Measurements from ENCODE around the gene ADPRH.
"Not testable (repeated sequence)": the region's sequence is repeated elsewhere in the genome, so short reads cannot be mapped to it uniquely, and the experiment has no call there.

Gene ADPRH

DNA sequence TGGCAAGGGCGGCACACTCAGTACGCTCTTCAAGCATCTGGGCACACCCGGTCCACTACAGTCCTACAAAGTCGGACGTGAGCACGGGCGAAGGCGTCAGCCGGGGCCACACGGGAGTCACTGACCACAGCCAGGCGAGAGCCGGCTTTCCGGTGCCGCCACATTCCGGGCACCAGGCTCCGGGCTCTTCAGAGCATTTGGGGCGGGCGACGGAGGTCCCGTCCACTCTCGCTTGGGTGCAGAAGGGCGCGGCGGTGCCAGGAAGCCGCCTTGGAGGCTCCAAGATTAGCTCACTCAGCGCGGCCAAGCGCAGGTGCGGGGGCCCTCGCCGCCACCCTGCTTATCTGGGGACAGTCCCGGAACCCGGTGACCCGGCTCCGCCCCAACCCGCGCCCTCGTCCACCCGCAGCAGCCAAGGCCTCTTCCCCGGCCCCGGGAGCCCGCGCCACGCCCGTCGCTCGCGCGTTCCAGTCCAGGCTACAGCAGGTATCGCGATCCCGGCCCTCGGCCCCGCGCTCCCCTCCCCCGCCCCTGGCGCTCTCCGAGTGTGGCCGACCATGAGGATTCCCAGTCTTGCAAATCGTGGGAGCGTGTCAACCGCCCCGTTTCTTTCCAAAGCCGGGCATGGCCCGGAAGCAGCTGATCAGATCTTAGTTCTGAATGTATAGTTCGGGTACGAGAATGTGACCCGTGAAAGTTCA is at the start of gene ADPRH:
ADPRH (plus strand) TSS at position 127 of the 701 bp plus-strand sequence. CDS start 2,678 bp downstream, outside the sequence.
- peak in 1 of 2 experiments; percentile 13 for DNase-seq

DNA sequence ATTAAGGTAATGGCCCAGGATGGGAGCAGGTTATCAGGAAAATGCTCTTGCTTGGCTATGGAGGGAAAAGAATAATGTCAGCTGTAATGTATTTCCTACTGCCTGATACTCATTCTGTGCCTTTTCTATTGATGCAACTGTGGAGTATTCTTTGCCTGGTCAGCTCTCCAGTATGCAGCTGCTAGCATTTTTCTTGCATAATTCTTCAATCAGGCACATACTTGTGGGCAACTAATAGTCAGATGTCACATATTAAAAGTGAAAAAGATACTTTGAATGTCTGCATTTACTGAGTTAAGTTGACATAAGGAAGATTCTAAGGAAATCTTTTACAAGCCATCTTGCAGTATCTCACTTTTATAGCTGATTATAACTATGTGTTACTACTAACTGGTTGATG is 49.4 kb upstream of the ADPRH start:
- DNase-seq, result no peak

DNA sequence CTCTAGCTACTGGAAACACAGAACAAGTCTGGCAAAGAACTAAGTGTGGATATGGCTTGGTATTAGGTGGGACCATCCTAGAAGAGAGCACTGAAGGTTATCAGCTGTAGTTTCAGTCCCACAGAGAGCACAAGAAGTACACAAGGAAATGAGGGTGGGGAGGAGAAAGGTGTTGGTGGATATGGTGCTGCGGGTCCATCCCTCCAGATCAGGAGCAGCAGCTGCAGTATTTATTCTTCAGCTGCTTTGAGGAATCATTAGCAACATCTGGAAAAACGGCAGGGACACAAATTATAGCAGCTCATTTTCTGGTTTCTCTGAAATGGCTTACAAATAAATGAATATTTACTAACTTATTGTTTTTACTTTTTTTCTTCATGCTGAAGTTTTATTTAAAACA is 48.8 kb upstream of the ADPRH start:
- DNase-seq, result no peak

DNA sequence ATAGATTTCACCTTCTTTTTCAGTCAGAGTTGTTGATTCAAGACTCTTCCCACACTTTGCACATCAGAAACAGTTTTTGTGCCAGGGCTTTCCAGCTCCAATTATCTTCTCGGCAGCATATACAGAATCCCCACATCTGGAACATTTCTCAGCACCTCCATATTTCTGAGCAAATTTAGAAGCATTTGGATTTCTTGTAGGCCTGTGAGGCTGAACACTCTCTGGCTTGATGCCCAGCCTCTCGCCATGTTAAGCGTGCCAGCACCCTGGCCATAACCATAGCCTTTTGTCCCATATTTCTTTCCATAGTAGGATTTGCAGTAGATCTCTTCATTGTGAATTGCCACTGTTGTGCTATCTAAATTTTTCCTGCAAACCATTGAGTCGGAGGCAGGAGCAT is 48.1 kb upstream of the ADPRH start:
- DNase-seq, result no peak

DNA sequence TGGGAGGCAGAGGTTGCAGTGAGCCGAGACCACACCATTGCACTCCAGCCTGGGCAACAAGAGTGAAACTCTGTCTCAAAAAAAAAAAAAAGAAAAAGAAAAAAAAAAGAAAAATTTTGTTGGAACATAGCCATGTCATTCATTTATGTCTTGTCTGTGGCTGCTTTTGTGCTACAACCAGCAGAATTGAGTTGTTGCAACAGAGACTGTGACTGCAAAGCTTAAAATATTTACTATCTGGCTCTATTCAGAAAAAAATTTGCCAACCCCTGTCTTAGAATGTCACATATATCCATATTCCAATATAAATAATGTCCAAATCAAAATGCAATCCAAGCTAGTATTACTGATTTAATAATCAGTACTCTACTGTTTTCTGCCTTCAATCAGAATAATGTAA is 45.0 kb upstream of the ADPRH start:
- DNase-seq, result no peak

DNA sequence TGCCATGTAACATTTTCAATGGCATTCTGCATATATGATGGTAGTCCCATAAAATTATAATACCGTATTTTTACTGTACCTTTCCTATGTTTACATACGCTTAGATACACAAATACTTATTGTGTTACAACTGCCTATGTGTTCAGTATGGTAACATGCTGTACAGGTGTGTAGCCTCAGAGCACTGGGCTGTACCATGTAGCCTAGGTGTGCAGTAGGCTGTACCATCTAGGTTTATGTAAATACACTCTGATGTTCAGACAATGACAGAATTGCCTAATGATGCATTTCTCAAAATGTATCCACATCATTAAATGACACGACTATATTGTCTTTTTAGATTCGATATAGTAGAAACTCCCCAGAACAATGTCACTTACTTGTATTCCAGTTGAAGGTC is 42.5 kb upstream of the ADPRH start:
- no peak for DNase-seq

DNA sequence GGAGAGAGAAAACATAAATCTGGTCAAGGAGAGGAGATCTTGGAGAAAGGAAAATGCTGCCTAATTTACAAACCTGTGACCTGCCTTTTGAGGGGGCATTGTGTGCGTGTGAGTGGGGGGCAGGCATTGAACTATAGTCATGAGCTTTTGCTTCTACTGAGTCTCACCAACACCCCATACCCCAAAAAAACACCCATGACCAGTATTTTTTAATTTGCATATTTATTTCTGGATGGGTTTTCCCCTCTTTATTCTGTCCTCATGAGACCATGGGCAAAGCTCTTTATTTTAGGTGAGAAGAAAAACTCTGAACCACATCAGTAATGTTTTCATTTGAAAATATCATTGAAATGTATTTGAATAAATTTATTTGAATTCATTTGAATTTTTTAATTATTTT is 40.5 kb upstream of the ADPRH start:
- no peak for DNase-seq

DNA sequence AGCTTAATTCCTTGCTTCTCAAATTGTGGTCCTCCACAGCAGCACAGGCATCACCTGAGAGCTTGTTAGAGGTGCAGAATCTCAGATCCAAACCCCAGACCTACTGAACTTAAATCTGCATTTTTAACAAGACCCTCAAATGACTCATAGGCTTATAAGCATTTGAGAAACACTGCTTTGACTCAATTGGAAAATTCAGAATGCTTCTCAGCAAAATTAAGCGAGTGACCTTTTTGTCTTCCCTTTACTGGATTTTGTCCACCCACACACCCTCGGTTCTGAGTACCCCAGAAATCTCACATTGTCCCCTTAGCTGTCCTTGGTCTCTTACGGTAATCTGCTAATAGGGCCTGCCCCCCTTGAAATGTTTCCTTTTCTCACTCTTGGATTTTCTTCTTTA is 37.7 kb upstream of the ADPRH start:
- DNase-seq, result no peak

DNA sequence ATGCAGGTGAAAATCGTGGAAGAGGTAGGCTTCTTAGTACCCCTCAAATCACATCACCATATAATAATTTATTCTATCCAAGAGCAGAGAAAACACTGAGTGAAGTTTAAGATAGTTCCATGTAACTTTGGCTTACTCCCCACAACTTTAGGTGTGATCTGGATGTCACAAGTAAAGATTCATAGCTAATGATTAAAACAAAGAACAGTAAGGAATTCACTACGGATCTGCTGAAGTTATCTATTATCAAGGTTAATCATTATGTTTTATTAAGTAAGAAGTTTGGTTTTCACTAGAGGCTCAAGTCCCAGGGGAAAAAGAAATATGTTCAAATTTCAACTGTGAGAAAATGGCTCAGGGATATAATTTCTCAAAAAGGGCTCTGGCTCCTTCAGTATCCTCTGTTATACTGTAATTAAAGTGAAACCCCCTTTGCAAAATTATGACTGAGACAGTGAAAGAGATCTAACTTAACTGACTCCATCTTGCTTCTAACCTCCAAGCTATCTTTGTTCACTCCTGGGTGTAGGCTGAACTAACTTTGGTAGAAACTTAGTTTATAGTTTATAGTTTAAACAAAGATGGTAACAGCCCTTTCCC is 37.0 kb upstream of the ADPRH start:
- no peak for DNase-seq

DNA sequence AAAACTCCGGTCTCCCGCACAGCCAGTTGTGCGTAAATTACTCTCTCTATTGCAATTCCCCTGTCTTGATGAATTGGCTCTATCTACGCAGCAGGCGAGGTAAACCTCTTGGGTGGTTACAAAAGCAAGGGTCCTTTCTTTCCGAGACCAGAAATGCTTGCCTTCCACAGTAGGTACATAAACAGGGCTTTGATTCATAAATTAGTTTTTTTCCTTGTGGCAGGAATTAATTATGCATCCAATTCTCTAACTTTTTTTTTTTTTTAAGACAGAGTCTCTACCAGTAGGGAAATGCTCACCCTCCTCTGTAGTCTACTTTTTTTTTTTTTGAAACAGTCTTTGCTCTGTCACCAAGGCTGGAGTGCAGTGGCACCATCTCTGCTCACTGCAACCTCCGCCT is 36.1 kb upstream of the ADPRH start:
- no peak for DNase-seq

DNA sequence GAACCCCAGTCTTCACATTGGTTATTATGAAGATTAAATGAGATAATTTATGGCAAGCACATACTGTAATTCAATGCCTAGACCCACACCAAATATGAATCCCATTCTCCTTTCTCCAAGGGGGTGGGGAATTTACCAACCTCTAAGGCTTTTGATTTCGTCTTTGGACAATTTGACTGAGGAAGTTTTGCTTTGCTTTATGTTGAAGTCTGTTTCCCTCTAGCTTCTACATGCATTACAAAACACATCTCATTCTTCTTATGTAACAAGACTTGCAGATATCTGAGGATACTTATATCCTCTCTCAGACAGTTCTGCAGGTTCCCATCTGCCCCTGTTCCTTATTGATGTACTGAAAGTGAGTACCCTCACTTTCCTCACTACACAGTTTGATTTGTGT is 32.1 kb upstream of the ADPRH start:
- DNase-seq, result no peak

DNA sequence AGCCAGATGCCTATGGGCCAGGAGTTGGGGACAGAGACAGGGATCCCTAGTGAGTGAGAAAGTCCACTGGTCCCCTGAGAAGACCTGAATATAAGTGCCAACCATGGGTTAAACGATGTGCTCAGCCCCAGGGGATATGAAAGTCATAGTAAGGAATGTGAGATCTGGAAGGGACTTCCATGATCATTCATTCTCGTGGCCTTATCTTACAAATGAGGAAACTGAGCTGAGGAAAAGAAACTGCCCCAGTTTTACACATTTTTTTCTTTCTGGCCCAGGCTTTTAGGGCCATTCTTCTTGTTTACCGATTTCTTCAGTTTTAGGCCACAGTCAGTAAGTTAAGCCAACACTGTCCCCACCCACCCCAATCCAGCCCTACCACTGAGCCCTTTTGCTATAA is 31.0 kb upstream of the ADPRH start:
- no peak for DNase-seq

DNA sequence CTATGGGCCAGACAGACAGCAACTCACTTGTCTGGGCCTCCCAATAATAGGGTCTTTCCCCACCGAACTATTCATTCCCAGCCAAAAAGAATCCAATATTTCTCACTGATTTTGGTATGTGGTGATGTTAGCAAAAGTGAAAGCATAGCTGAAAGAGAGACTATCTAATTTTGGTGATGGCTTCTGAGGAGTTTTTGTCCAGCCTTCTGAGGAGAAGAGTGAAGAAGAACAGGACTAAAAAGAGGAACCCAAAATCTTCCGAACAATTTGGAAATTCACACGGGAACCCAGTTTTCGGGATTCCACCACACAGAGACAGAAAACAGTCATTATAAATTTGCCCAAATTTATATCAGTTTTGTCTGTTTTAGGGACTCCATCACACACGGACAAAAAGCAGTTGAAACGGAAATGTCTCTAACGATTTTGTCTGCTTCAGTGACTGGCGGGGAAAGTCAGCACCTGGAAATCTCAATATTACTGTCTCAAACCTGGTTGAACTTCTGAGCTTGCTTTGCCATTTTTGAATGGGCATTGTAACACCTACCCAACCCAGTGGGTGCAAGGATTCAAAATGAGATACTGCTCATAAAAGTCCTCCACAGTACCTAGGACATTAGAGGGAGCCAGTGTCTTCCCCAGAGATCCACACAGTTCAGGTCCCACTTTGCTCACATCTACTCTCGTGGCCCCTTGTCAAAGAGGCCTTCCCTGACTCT is 28.9 kb upstream of the ADPRH start:
- no peak for DNase-seq

DNA sequence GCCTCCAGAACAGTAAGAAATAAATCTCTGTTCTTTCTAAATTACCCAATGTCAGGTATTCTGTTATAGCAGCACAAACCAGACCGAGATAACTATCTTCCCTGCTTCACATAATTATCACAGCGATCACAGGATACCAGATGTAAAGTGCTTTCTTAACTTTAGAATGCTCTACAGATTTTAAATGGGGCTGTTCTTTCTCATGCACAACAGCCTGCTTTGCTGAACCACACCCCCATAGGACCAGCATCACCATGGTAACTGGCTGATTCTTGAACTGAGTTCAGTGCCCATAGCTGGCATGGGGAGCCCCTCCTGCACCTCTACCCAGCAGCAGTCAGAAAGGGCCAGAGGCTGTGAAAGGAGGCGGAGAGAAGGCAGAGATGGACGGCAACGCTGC is 27.7 kb upstream of the ADPRH start:
- DNase-seq, result no peak

DNA sequence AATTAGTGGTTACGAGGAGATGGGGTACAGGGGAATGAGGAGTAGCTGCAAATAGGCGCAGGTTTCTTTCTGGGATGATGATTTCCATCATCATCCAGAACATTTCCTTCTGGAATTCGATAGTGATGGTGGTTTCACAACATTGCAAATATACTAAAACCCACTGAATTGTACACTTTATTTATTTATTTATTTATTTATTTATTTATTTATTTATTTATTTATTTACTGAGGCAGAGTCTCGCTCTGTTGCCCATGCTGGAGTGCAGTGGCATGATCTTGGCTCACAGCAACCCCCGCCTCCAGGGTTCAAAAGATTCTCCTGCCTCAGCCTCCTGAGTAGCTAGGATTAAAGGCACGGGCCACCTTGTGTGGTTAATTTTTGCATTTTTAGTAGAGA is 26.4 kb upstream of the ADPRH start:
- not testable (repeated sequence) for DNase-seq

DNA sequence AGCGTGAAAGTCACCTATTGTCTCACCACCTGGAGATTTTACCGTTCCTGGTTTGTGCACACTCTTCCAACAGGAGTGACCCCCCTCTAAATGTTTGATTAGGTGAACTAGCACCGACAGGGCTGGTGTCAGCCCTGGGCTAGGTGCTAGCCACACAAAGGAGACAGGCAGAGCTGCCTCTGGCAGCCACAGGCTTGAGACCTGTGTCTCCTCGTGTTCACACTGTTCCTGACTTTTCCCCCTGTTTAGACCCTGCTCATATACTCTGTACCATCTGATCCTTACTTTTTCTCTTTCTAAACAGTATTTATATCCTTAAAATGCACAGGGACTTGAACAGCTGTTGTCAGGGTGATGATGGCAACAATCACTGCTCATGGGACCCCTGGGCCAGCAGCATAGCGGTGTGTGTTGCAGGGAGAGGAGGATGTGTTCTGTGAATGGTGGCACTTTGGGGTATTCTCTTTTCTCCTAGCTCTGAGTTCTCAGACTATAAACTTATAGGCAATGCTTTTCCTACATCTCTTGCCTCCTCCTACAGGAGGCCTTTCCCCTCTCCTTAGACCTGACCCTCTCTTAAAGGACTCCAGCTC is 25.4 kb upstream of the ADPRH start:
- DNase-seq, result no peak

DNA sequence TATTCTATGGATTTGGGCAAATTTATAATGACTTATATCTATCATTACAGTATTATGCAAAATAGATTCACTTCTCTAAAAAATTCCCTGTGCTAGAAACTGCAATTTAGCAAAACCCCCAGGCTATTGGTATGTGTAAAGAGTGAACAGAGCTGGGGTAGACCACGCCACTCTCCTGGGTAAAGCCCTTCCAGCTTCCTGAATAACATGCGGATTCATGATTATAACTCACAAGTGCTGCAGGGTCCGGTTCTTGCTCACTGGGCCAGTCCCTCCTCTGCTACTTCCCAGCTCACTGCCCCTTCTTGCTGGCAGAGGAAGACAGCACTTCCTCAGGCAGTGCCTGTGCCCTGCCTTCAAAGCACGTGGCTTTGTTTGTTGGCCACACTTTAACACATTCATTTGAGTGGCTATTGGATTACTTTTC is 24.0 kb upstream of the ADPRH start:
- no peak for DNase-seq

DNA sequence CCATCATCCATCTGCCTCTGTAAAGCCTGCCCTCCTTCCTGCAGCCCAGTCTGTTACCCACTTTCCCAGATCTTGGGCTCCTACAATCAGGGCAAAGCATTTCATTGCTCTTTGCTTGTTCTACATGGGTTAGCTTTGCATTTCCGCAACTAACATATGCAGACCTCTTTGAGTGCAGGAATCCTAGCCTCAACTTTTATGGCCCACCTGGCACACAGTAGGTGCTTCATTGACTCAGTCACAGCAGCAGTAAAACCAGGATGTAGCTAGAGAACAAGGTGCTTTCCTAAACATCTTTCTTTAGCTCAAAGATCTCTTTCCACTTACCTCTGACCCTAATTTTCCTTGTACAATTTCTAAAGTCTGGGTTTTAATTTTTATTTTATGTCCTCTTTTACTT is 23.4 kb upstream of the ADPRH start:
- no peak for DNase-seq

DNA sequence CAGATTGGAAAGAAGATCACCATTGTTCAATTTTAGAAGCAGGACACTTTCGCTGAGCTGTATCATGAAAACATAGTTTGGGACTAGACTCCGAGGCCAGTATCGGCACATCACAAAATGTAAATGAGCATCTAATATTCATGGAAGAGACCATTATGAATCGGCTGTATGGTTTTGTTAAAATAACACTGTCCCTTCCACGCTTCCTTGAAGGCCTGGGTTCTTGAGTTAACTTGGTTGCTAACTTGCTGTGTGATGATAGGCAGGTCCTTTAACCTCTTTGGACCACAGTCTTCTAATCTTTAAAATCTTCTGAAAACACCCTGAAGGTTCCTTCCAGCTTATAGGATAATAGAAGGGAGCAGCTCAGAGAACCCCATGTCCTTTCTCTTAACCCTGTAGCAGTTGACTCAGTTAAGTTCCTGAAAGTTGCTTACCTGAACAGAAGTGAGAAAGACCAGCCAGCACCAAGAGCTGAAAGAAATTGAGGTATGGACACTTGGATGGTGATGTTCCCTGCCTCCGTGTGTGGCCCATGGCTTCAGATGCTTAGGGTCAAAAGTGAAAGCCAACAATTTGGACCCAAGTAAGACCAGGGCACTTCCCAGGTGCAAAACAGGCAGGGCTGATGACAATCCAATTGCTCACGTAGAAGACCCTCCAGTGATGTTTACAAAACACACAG is 22.0 kb upstream of the ADPRH start:
- no peak for DNase-seq

DNA sequence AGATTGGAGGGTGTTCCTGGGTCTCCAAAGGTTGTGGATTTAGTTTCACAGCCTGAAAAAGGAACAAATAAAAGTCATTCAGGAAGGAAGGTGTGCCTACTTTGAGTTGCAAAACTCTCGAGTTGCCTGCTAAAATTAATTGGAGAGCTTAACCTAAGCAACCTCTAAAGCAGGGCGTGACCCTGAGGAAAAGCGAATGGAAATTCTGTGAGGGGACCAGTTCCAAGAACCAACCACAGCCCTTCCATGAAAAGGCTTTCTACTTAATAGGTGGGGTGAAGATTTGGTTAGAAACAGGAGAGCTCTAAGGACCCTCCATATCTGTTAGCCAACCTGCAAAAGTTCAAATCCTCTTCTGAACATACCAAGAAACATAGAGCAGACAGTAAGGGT is 21.4 kb upstream of the ADPRH start:
- DNase-seq, result no peak

DNA sequence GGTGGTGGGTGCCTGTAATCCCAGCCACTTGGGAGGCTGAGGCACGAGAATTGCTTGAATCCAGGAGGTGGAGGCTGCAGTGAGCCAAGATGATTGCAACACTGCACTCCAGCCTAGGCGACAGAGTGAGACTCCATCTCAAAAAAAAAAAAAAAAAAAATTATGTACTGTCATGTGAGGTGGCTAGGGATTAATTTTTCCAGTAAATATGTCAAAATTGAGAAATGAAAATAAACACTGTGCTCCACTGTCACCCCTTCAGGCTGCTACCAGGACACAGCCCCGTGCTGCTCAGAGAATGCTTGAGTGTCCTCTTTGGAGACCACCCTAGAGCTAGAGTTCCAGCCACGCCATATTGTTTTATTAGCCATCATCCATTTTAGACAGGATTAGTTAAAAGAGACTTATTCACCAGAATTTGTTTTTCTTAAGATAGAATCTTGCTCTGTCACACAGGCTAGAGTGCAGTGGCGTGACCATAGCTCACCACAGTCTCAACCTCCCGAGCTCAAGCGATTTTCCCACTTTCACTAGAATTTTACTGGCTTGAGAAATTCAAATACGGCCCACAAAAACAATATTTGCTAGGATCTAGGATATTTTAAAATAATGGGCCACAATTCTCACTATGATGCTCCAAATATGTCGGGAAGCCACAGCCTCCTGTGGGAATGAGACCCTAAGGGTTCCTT is 20.5 kb upstream of the ADPRH start:
- no peak for DNase-seq

DNA sequence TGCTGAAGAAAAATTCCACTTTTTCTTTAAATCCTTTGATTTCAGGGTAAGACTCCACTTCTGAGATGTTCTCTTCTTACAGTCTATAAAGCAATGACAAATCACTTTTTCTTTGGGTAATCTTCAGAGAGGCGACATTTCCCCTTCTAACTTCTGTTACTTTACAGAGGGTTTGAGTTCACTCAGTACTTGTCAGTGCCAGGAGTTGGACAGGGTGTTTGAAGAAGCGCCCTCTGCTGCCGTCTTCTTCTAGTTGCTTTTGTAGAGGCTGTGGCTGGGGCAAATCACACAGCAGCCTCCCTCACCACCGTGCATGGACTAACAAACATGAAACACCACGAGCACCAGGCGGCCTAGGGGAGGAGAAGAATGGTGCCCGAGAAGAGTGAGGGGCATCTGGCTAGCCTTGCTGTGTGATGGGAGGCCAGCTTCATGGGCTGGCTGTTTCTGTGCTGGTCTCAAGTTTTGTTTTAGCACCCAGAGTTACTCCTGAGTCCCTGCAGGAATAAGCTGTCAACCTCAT is 19.8 kb upstream of the ADPRH start, which contains the start of gene CD80:
CD80 (minus strand) TSS at position 174 of the 523 bp plus-strand sequence. CDS start 1,886 bp downstream, outside the sequence.
- peak in 1 of 2 experiments; percentile 38 for DNase-seq

Data from NCI-H446 (cell line).